GM12875 (cell line): ENCODE data around the gene SLC35A4.
"Not testable (repeated sequence)": the region's sequence is repeated elsewhere in the genome, so short reads cannot be mapped to it uniquely, and the experiment has no call there.

ENCODE experiments used
- H3K4me3 ChIP-seq: one replicate; pipeline ENCODE4 v1.5.1; 2011; ENCODE audit warnings: low read depth, low read length, control low read depth
- CTCF ChIP-seq: IDR thresholded peaks from 2 replicates; pipeline ENCODE4 v1.5.1; 2011; ENCODE audit warnings: low read depth, mild to moderate bottlenecking, control low read depth, inconsistent platforms, low read length, moderate library complexity, borderline replicate concordance; ENCODE audit not compliant: insufficient read depth

The SLC35A4 gene

GRCh38 chr5:140573683-140574082 is 9.1 kb downstream of the SLC35A4 start:
- TF ChIP-seq CTCF = no peak
- no peak overlapping the region for H3K4me3 ChIP-seq

- no peak for TF ChIP-seq CTCF
- H3K4me3 ChIP-seq = no peak overlapping the region
These were observed 9.5 kb downstream of the SLC35A4 start for GRCh38 chr5:140574165-140574564.

- TF ChIP-seq CTCF = no peak
These were observed 10.7 kb downstream of the SLC35A4 start for GRCh38 chr5:140575309-140575708.

GRCh38 chr5:140576776-140577201 is 12.2 kb downstream of the SLC35A4 start:
- H3K4me3 ChIP-seq = no peak overlapping the region
- no peak for TF ChIP-seq CTCF

More at GRCh38 chr5:140575309-140575708, 10.7 kb downstream of the SLC35A4 start:
- H3K4me3 ChIP-seq = no peak overlapping the region

GRCh38 chr5:140579188-140579747 is 14.6 kb downstream of the SLC35A4 start:
- H3K4me3 ChIP-seq = not testable (repeated sequence)

GRCh38 chr5:140587495-140587894 is 22.9 kb downstream of the SLC35A4 start:
- no peak for TF ChIP-seq CTCF
- no peak overlapping the region for H3K4me3 ChIP-seq

- no peak overlapping the region for H3K4me3 ChIP-seq
These were observed 23.9 kb downstream of the SLC35A4 start for GRCh38 chr5:140588311-140589070.

More at GRCh38 chr5:140588311-140589070, 23.9 kb downstream of the SLC35A4 start:
- no peak for TF ChIP-seq CTCF
